GM19193 (cell line): Measurements from ENCODE around the gene RFNG.

Experiments
- POLR2A ChIP-seq: IDR thresholded peaks from 4 replicates; pipeline ENCODE4 v1.6.1; 2011; ENCODE audit not compliant: insufficient read depth, insufficient read length; ENCODE audit errors: extremely low read depth

Gene RFNG

DNA sequence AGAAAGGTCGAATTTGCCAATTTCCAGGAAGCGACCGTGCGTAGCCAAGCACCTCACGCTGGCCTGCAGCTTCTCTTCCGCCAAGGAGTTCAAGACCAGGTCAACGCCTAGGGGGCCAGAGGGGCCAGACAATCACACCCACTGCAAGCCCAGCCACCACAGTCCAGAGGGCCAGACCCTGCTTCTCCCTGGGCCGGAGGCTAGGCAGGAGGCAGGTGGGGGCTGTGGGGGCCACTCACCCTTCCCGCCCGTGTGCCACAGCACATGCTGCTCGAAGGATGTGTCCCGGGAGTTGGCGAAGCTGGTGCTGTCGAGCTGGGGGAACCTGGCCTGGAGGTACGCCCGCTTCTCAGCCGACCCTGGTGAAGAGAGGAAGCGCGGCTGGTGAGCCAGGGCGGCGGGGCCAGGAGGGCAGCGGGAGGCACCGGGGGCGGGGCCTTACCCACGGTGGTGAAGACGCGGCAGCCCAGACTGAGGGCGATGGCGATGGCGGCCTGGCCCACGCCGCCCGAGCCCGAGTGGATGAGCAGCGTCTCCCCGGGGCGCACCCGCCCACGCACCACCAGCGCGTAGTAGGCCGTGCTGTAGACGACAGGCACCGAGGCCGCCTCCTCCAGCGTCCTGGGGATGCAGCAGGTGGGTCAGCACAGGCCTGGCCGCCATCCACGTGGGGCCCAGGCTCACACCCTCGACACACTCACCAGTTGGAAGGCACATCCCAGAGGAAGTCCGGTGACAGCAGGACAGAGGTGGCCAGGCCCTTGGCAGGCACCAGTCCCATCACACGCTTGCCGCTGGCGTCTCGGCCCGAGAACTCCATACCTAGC lies 32.1 kb upstream of the RFNG start:
- TF ChIP-seq POLR2A = no peak

GRCh38 chr17:82083009-82083408 lies 31.4 kb upstream of the RFNG start:
- no peak for TF ChIP-seq POLR2A

DNA sequence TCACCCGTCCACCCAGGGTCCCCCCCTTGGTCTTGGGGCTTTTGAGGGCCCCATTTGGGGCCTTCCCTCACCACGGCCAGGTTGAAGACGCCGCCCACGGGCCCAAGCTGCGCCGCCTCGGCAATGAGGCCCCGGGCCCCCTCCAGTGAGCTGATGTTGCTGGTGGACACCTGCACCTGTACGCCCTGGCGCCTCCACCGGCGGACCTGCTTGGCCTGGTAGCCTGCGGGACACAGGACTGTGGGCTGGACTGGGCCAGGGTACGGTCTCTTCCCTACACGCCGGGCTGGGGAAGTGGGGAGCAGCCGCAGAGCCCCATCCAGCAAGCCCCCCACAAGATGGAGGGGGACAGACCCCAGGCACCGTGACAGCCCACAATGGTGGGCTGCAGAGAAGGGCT lies 30.8 kb upstream of the RFNG start:
- TF ChIP-seq POLR2A = no peak

DNA sequence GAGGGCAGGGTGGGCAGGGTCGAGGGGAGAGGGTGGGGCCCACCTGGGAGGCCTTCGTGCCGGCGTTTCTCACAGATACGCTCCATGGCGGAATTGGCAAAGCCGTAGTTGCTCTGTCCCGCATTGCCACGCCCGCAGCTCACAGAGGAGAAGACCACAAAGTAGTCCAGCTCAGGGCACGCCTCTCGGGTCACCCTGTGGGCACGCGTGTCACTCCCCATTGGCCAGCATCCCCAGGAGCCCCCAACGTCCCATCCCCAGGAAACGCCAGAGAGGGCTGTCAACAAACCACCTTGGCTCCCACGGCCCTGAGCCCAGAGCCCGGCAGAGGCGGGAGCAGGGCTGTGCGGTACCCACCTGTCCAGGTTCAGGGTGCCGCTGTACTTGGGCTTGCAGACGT lies 30.4 kb upstream of the RFNG start:
- TF ChIP-seq POLR2A = no peak

DNA sequence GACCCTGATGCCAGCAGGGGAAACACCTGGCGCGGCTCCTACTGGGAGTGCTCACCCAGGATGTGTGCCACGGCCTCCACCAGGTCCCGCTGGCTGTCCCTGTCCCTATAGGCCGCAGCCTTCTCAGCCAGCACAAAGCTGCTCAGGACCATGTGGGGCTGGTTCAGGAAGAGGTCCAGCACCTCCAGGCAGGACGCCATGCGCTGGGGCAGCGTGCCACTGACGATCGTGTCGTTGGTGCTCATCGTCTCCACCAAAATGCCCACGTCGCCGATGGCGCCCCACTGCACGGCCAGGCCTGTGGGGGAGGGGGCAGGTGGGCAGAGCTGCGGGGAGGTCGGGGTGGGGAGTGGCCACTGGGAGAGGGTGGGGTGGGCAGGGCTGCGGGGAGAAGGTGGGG lies 29.9 kb upstream of the RFNG start:
- TF ChIP-seq POLR2A = no peak

DNA sequence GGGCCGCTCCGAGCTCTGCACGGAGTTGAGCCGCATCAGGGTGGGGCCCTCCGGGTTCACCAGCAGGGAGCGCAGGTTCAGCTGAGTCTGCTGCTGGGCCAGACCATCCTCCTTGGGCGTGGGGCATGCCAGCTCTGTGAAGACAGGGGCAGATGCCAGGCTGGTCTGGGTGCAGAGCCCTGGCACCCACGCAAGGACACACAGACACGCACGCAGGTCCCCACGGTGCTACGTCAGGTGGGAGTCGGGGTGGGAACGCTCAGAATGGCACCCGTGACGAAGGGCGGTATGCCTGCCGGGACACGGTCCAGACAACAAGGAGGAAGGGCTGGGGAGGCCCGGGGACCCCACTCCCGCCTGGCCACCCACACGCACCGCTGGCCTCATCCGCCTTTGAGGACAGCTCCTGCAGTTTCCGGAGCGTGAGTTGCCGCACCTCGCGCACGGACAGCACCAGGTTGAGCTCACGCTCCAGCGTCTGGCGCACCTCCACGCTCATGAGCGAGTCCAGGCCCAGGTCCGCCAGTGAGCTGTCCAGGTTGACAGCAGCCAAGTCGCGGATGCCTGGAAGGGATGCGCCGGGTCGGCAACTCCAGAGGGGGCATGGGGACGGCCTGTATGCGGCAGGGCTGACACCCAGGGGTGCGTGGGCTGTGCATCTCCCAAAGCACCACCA lies 29.3 kb upstream of the RFNG start:
- TF ChIP-seq POLR2A = no peak

GRCh38 chr17:82080048-82080788 lies 28.6 kb upstream of the RFNG start:
- no peak for TF ChIP-seq POLR2A

DNA sequence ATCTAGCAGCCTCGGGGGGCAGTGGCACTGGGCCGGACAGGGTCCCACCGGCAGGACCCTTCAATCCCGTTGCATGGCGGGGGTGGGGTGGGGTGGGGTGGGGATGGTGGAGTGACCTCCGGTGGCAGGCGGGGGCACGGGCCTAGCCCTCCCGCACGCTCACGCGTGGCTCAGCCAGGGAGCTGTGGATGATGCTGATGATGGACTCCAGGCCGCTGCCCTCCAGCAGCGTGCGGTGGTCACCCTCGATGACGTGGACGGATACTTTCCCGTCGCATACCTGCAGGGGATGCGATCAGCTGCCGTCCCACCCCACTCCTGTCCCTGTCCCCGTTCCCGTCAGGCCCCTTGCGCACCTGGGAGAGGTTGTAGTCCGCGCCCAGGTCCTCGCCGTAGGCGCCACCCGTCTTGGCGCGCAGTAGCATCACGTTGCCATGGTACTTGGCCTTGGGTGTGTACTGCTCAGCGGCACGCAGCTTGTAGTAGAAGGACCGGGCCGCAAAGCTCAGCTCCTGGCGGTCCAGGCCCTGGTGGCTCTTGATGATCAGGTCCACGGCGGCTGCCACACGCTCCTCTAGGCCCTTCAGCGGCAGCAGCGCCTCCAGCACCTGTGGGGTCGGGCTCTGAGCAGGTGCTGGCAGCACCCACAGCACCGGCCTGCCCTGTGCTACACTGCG lies 27.5 kb upstream of the RFNG start:
- no peak for TF ChIP-seq POLR2A

DNA sequence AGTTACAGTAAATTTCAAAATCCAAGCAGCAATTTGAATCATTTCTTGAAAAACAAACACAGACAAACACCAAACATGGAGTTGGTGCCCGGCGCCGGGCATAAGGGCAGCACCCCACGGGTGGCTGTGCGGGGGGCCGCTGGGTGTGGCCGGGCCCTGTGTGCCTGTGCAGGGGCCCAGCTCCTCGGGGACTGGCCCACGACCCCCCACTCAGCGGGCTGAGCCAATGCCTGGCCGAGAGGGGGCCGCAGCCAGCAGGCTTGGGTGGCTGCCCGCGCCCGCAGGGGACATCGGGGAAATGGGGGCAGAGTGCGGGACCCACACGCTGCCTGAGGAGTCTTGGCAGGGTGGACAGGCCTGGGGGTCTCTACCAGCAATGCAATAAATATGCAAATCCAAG lies 26.8 kb upstream of the RFNG start:
- TF ChIP-seq POLR2A = no peak

DNA sequence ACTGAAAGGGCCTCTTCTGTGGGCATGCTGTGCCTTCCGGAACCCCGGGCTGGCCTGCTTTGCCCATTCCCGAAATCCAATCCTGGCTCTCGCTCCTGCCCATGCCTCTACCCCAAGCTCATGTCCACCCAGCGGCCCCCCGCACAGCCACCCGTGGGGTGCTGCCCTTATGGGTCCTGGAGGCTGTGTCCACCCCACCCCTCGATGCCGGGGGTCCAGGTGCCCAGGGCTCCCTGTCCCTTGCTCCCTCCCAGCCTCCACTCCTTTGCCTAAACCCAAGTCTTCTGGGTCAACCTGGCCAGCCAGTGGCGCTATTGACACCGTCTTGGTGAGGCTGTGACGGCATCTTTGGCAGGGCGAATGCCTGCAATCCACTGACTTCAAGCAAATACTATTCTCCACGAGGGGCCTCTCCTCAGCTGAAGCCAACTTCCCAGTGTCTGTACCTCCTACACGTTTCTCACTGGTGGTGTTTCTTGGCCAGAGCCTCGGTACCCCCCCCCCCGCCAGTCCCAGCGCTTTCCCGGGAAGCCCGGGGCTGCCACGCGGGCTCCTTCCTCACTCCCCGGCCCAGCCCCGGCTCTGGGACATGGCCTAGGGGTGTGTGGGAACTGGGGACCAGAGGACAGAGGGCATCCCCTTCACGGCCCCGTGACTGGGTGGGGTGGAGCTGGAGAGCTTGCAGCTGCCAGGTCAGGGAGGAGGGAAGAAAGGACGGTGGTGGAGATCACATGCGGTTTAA lies 26.2 kb upstream of the RFNG start:
- TF ChIP-seq POLR2A = peak; percentile 12

- peak; percentile 51 for TF ChIP-seq POLR2A
Measured at GRCh38 chr17:82076785-82077591, 25.4 kb upstream of the RFNG start.

DNA sequence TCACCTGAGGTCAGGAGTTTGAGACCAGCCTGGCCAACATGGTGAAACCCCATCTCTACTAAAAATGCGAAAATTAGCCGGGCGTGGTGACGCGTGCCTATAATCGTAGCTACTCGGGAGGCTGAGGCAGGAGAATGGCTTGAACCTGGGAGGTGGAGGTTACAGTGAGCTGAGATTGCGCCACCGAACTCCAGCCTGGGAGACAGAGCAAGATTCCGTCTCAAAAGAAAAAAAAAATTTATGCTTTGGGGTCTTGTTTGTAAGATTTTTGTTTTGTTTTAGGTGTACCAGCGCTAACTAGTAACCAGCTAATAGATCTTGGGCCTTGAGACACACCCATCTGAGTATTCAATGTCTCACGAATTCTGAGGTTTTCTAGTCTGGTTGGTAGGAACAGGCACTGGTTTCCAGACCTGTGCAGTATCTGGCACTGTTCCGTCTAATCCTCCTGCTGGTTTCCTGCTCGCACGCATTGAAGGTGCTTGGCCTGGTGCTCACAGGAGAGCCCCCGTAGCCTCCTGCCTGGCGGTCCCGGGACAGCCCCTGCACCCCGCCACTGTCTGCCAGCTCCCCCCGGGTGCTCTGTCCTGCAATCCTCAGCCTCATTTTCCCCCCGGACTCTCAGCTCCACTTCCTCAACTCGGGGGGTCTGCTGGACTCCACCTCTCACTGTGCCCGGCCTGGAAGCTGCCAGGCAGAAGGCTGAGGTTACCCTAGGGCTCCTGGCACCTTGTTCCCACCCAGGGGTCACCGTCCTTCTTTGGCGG lies 24.6 kb upstream of the RFNG start:
- TF ChIP-seq POLR2A = no peak

DNA sequence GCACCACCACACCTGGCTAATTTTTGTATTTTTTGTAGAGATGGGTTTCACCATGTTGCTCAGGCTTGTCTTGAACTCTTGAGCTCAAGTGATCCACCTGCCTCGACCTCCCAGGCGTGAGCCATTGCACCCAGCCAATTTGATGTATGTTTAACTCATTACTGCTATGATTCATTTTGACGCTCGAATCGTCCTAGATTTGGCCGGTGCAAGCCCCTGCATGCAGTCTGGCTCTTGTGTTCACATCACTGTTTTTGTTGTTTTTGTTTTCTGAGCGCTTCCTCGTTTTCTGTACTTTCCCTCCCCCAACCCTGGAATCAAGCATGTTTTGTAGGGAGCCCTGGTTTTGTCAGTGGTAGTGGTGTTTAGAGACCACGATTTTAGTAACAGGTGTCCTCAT lies 21.8 kb upstream of the RFNG start:
- no peak for TF ChIP-seq POLR2A
